Measurements from ENCODE around the gene BCL2L13. TPM values are rescaled to one million over a fixed set of nuclear protein-coding genes. Genes with fewer than 3 reads are reported as not detected.

The BCL2L13 gene
- 41.5 TPM for total RNA-seq

GRCh38 chr22:17638432-17639246 is at the start of gene BCL2L13:
BCL2L13 (plus strand) TSS chr22:17638757; CDS start chr22:17655712, 16,955 bp downstream.

GRCh38 chr22:17628406-17629172 is 10.0 kb upstream of the BCL2L13 start, which contains the start of gene ATP6V1E1:
ATP6V1E1 (minus strand) TSS chr22:17628749; CDS start chr22:17628635, 114 bp downstream.

GRCh38 chr22:17774206-17774925 is 135.8 kb downstream of the BCL2L13 start, which contains the start of gene BID:
BID (minus strand) TSS chr22:17774469; CDS start chr22:17750116, 24,353 bp downstream.

Small RNA genes lying within 50 kb of the gene (small RNA-seq; reads per million reads assigned to genes)
- not detected for gene MIR3198-1

Other genes with a start within 250 kb of the BCL2L13 start
- gene SLC25A18, start 75.3 kb upstream of the BCL2L13 start, total RNA-seq, result 11.5 TPM
- 124 TPM for gene ATP6V1E1, start 10.0 kb upstream of the BCL2L13 start, total RNA-seq
- 25.4 TPM for gene BID, start 135.7 kb downstream of the BCL2L13 start, total RNA-seq